Activated CD4-positive, alpha-beta T cell treated with anti-CD3 and anti-CD28 coated beads for 36 hours (primary cell): ENCODE measurements around the gene DCDC1. TPM values are rescaled to one million over a fixed set of nuclear protein-coding genes. Genes with fewer than 3 reads are reported as not detected.
A peak's percentile ranks its signal among the peaks of the same experiment; 100 is the strongest.

ENCODE experiments used
- ATAC-seq: fragments of 200-7000 bp; cut with Tn5 transposase; one replicate; pipeline ENCODE4 v1.10.0; 2021; ENCODE audit warnings: mild to moderate bottlenecking, moderate library complexity
- CTCF ChIA-PET: fragments of 350-600 bp; sonication (Branson Sonifier 250); formaldehyde crosslinking; loops from one replicate; lab custom pipeline; 2021; ENCODE audit warnings: antibody characterized with exemption; lab: Charles Lee
- POLR2A ChIA-PET: fragments of 350-600 bp; sonication (Branson Sonifier 250); formaldehyde crosslinking; loops from one replicate; lab custom pipeline; 2021; ENCODE audit warnings: antibody characterized with exemption, inconsistent platforms; lab: Charles Lee
- DNase-seq: peaks from one replicate; pipeline ENCODE4 v3.0.0-alpha.2; 2020
- H3K27ac Mint-ChIP-seq: one replicate; pipeline ENCODE4 v1.8.0; 2021; ENCODE audit warnings: mixed read lengths
- H3K27me3 Mint-ChIP-seq: one replicate; pipeline ENCODE4 v1.8.0; 2021; ENCODE audit warnings: mixed read lengths
- H3K36me3 Mint-ChIP-seq: one replicate; pipeline ENCODE4 v1.8.0; 2021; ENCODE audit warnings: low read depth, mixed read lengths
- H3K4me1 Mint-ChIP-seq: one replicate; pipeline ENCODE4 v1.8.0; 2021; ENCODE audit warnings: mixed read lengths
- H3K4me3 Mint-ChIP-seq: one replicate; pipeline ENCODE4 v1.8.0; 2021; ENCODE audit warnings: mild to moderate bottlenecking, moderate library complexity, mixed read lengths
- H3K9me3 Mint-ChIP-seq: one replicate; pipeline ENCODE4 v1.8.0; 2021; ENCODE audit warnings: low read depth, mixed read lengths
- intact Hi-C, 2 experiments: fragments of 100-400 bp; cut with DNase I in 1 of 2; cut with micrococcal nuclease in 1 of 2; formaldehyde crosslinking; loops; one replicate each; pipeline versions ENCODE4 v1.14.2 to v1.15.1; 2022 to 2024; cut with DNase I, micrococcal nuclease
- total RNA-seq, 2 experiments: library from RNA; stranded (reverse); gene quantifications; one replicate each; pipeline ENCODE4 v1.2.3, GENCODE V29; 2021

The DCDC1 gene
- total RNA-seq, 2 experiments from 2014 or later: 0.23 to 0.32 TPM

GRCh38 chr11:31102875-31103274 is 266.7 kb downstream of the DCDC1 start:
- ATAC-seq (no peak), DNase-seq (no peak)
- no peak overlapping the region for H3K27ac Mint-ChIP-seq
- no peaks in the 10 kb centered on the region for H3K4me1 Mint-ChIP-seq
- peaks cover 5% of the 10 kb centered on the region for H3K27me3 Mint-ChIP-seq
- CTCF ChIA-PET: no interaction called here
- POLR2A ChIA-PET: no interaction called here
- no peaks in the 10 kb centered on the region for H3K9me3 Mint-ChIP-seq
- no peaks in the 10 kb centered on the region for H3K36me3 Mint-ChIP-seq
- H3K4me3 Mint-ChIP-seq: no peak overlapping the region
- intact Hi-C loops: no loop called here

- Mint-ChIP-seq H3K27me3 (peaks cover 3% of the 10 kb centered on the region), H3K36me3 (no peaks in the 10 kb centered on the region), H3K27ac (no peak overlapping the region), H3K9me3 (no peaks in the 10 kb centered on the region), H3K4me3 (no peak overlapping the region), H3K4me1 (no peaks in the 10 kb centered on the region)
- DNase-seq (no peak), ATAC-seq (no peak)
- CTCF ChIA-PET: no interaction called here
- POLR2A ChIA-PET: no interaction called here
- intact Hi-C loops: no loop called here
Observed at GRCh38 chr11:31102316-31102715, 267.2 kb downstream of the DCDC1 start.

- intact Hi-C loops: no loop called here
- Mint-ChIP-seq H3K4me3 (no peak overlapping the region), H3K27me3 (peaks cover 3% of the 10 kb centered on the region), H3K4me1 (no peaks in the 10 kb centered on the region), H3K36me3 (no peaks in the 10 kb centered on the region), H3K27ac (no peak overlapping the region), H3K9me3 (no peaks in the 10 kb centered on the region)
- DNase-seq (no peak), ATAC-seq (no peak)
- ChIA-PET POLR2A (no interaction called here), CTCF (no interaction called here)
Observed at GRCh38 chr11:31096191-31096805, 273.2 kb downstream of the DCDC1 start.

- H3K27me3 Mint-ChIP-seq: no peaks in the 10 kb centered on the region
- H3K27ac Mint-ChIP-seq: no peak overlapping the region
- ChIA-PET CTCF (interaction anchor here (1.3 kb wide), 1 partner anchor 15 kb away, joined by 6 read pairs; no protein-coding TSS in a partner anchor), POLR2A (no interaction called here)
- peak; percentile 19 for ATAC-seq
- H3K9me3 Mint-ChIP-seq: peaks cover 16% of the 10 kb centered on the region
- intact Hi-C loops: no loop called here
- no peak for DNase-seq
- H3K36me3 Mint-ChIP-seq: peaks cover 4% of the 10 kb centered on the region
- no peak overlapping the region for H3K4me3 Mint-ChIP-seq
- no peaks in the 10 kb centered on the region for H3K4me1 Mint-ChIP-seq
Observed at GRCh38 chr11:31092638-31093037, 276.9 kb downstream of the DCDC1 start.

GRCh38 chr11:31089117-31089516 is 280.4 kb downstream of the DCDC1 start:
- peaks cover 16% of the 10 kb centered on the region for H3K9me3 Mint-ChIP-seq
- H3K27me3 Mint-ChIP-seq: no peaks in the 10 kb centered on the region
- no peak for DNase-seq
- ChIA-PET POLR2A (no interaction called here), CTCF (no interaction called here)
- intact Hi-C loops: no loop called here
- ATAC-seq: no peak
- H3K4me3 Mint-ChIP-seq: no peak overlapping the region
- H3K27ac Mint-ChIP-seq: no peak overlapping the region
- no peaks in the 10 kb centered on the region for H3K4me1 Mint-ChIP-seq
- peaks cover 4% of the 10 kb centered on the region for H3K36me3 Mint-ChIP-seq

- Mint-ChIP-seq H3K27ac (no peak overlapping the region), H3K4me3 (no peak overlapping the region), H3K36me3 (no peaks in the 10 kb centered on the region), H3K4me1 (no peaks in the 10 kb centered on the region), H3K27me3 (no peaks in the 10 kb centered on the region), H3K9me3 (peaks cover 2% of the 10 kb centered on the region)
- CTCF ChIA-PET: no interaction called here
- POLR2A ChIA-PET: no interaction called here
- DNase-seq (no peak), ATAC-seq (no peak)
- intact Hi-C loops: no loop called here
Observed at GRCh38 chr11:31069447-31070205, 299.9 kb downstream of the DCDC1 start.

- Mint-ChIP-seq H3K27me3 (no peaks in the 10 kb centered on the region), H3K36me3 (no peaks in the 10 kb centered on the region), H3K4me1 (no peaks in the 10 kb centered on the region), H3K4me3 (no peak overlapping the region), H3K27ac (no peak overlapping the region), H3K9me3 (no peaks in the 10 kb centered on the region)
- CTCF ChIA-PET: no interaction called here
- ATAC-seq (no peak), DNase-seq (no peak)
- intact Hi-C loops: no loop called here
- POLR2A ChIA-PET: no interaction called here
Observed at GRCh38 chr11:31060880-31061279, 308.7 kb downstream of the DCDC1 start.

- no peak overlapping the region for H3K4me3 Mint-ChIP-seq
- POLR2A ChIA-PET: no interaction called here
- no peaks in the 10 kb centered on the region for H3K4me1 Mint-ChIP-seq
- intact Hi-C loops: no loop called here
- no peak for ATAC-seq
- no peak overlapping the region for H3K27ac Mint-ChIP-seq
- H3K9me3 Mint-ChIP-seq: no peaks in the 10 kb centered on the region
- H3K27me3 Mint-ChIP-seq: no peaks in the 10 kb centered on the region
- no peak for DNase-seq
- no peaks in the 10 kb centered on the region for H3K36me3 Mint-ChIP-seq
- CTCF ChIA-PET: interaction anchor here (0.6 kb wide), 2 partner anchors 18 to 993 kb away, joined by 3 to 5 read pairs; no protein-coding TSS in a partner anchor
Observed at GRCh38 chr11:31059529-31059928, 310.0 kb downstream of the DCDC1 start.

- ATAC-seq: no peak
Observed at GRCh38 chr11:31050061-31050765, 319.3 kb downstream of the DCDC1 start.

GRCh38 chr11:31045335-31045734 is 324.2 kb downstream of the DCDC1 start:
- POLR2A ChIA-PET: interaction anchor here (0.7 kb wide), 1 partner anchor 233 kb away, joined by 12 read pairs; no protein-coding TSS in a partner anchor
- ATAC-seq (no peak), DNase-seq (no peak)
- Mint-ChIP-seq H3K27ac (no peak overlapping the region), H3K9me3 (no peaks in the 10 kb centered on the region), H3K27me3 (no peaks in the 10 kb centered on the region), H3K4me3 (no peak overlapping the region), H3K4me1 (no peaks in the 10 kb centered on the region), H3K36me3 (no peaks in the 10 kb centered on the region)
- intact Hi-C loops: no loop called here
- CTCF ChIA-PET: no interaction called here

More at GRCh38 chr11:31050061-31050765, 319.3 kb downstream of the DCDC1 start:
- no peak overlapping the region for H3K4me3 Mint-ChIP-seq
- intact Hi-C loops: no loop called here
- H3K4me1 Mint-ChIP-seq: no peaks in the 10 kb centered on the region
- peaks cover 13% of the 10 kb centered on the region for H3K9me3 Mint-ChIP-seq
- no peak for DNase-seq
- no peak overlapping the region for H3K27ac Mint-ChIP-seq
- CTCF ChIA-PET: no interaction called here
- H3K27me3 Mint-ChIP-seq: no peaks in the 10 kb centered on the region
- POLR2A ChIA-PET: no interaction called here
- no peaks in the 10 kb centered on the region for H3K36me3 Mint-ChIP-seq

- H3K4me3 Mint-ChIP-seq: no peak overlapping the region
- ATAC-seq: no peak
- CTCF ChIA-PET: no interaction called here
Observed at GRCh38 chr11:31030138-31030792, 339.3 kb downstream of the DCDC1 start.

More at GRCh38 chr11:31030138-31030792, 339.3 kb downstream of the DCDC1 start:
- no peaks in the 10 kb centered on the region for H3K9me3 Mint-ChIP-seq
- no peak for DNase-seq
- no peaks in the 10 kb centered on the region for H3K27me3 Mint-ChIP-seq
- no peaks in the 10 kb centered on the region for H3K36me3 Mint-ChIP-seq
- POLR2A ChIA-PET: no interaction called here
- no peaks in the 10 kb centered on the region for H3K4me1 Mint-ChIP-seq
- H3K27ac Mint-ChIP-seq: no peak overlapping the region
- intact Hi-C loops: no loop called here
